GM13977 (cell line): ENCODE results near the gene FTO.
"Not testable (repeated sequence)": the region's sequence is repeated elsewhere in the genome, so short reads cannot be mapped to it uniquely, and the experiment has no call there.

Experiments used
- DNase-seq: peaks from one replicate; pipeline ENCODE4 v3.0.0; 2012; ENCODE audit warnings: low spot score
- in situ Hi-C: fragments of 300-500 bp; cut with MboI; formaldehyde crosslinking; loops from one replicate; pipeline ENCODE4 v1.12.0; 2022; ENCODE audit warnings: low sequenced_read_pairs, low pct_unique_long_range_greater_than_20kb, mixed read lengths, inconsistent platforms; ENCODE audit not compliant: unreplicated experiment
- TF ChIP-seq, protein P1 (sequence below): IDR thresholded peaks from 2 replicates; pipeline ENCODE4 v1.5.1; 2012; ENCODE audit warnings: mild to moderate bottlenecking, control low read depth; ENCODE audit not compliant: insufficient read depth; ENCODE audit errors: extremely low read depth, missing control alignments

Gene FTO

GRCh38 chr16:53841884-53842283 lies 137.9 kb downstream of the FTO start:
- DNase-seq: no peak
- in situ Hi-C loops: no loop called here
- TF ChIP-seq, protein P1, sequence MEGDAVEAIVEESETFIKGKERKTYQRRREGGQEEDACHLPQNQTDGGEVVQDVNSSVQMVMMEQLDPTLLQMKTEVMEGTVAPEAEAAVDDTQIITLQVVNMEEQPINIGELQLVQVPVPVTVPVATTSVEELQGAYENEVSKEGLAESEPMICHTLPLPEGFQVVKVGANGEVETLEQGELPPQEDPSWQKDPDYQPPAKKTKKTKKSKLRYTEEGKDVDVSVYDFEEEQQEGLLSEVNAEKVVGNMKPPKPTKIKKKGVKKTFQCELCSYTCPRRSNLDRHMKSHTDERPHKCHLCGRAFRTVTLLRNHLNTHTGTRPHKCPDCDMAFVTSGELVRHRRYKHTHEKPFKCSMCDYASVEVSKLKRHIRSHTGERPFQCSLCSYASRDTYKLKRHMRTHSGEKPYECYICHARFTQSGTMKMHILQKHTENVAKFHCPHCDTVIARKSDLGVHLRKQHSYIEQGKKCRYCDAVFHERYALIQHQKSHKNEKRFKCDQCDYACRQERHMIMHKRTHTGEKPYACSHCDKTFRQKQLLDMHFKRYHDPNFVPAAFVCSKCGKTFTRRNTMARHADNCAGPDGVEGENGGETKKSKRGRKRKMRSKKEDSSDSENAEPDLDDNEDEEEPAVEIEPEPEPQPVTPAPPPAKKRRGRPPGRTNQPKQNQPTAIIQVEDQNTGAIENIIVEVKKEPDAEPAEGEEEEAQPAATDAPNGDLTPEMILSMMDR: no peak

DNA sequence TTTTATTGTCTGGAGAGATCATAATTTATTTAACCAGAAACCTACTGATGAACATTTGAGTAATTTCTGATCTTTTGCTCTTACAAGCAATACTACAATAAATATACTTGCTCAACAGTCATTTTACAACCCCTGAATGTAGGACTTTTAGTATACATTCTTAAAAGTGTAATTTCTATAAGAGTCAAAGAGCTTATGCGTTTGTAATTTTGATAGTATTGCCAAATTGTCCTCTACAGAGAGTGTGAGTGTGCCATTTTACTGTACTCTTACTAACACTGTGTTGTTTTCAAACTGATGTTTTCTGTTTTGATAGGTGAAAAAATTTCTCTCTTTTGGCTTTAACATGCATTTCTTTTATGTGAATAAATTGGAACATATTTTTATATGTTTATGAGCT lies 139.1 kb downstream of the FTO start:
- in situ Hi-C loops: no loop called here
- TF ChIP-seq, protein P1: no peak
- DNase-seq: no peak

GRCh38 chr16:53844804-53845203 lies 140.8 kb downstream of the FTO start:
- no peak for DNase-seq
- TF ChIP-seq, protein P1: no peak
- in situ Hi-C loops: no loop called here

- in situ Hi-C loops, DNase-seq: not testable (repeated sequence)
Observed at GRCh38 chr16:53846549-53846948, 142.6 kb downstream of the FTO start.

GRCh38 chr16:53846971-53847370 lies 143.0 kb downstream of the FTO start:
- DNase-seq: no peak
- TF ChIP-seq, protein P1: no peak
- in situ Hi-C loops: no loop called here

DNA sequence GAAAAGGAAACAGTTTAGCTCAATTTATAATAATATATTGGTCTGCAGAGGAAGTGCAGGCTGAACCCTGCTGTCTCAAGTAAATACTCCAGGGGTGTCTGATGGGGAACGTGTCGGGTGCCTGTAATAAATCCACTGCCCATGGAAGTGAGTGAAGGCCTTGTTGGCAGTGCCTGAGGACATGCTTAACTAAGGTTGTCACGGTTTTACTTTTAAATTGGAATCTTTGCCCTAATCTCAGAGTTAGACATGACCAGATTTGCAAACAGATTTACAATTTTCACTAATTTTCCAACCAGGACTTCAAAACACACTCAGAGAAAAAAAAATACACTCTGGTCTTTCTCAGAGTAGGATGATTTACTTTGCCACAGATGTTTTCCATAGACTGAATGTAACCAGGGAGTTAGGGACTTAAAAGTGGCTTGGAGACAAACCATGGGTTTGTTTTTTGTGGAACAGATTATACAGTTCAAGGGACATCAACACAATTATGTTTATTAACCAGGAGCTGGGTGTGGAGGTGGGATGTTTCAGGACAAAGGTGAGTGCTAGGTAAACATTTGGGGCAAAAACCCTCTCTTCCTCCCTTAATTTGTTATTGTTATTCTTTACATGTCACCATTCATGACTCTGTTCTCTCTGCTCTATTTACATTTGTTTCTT lies 144.5 kb downstream of the FTO start:
- TF ChIP-seq, protein P1: no peak
- in situ Hi-C loops: no loop called here
- DNase-seq: no peak

GRCh38 chr16:53848950-53849349 lies 145.0 kb downstream of the FTO start:
- in situ Hi-C loops: no loop called here
- TF ChIP-seq, protein P1: no peak
- no peak for DNase-seq
